NB4 (cell line): ENCODE results near the gene MLC1.

Source experiments
- CTCF ChIP-seq: IDR thresholded peaks from one replicate; pipeline ENCODE4 v1.5.1; 2012; ENCODE audit warnings: low read depth, low read length
- MAX ChIP-seq: IDR thresholded peaks from 2 replicates; pipeline ENCODE4 v1.6.1; 2011; ENCODE audit warnings: low read depth, low read length

- TF ChIP-seq CTCF (no peak), MAX (no peak)
These were observed 46.7 kb upstream of the MLC1 start for GRCh38 chr22:50131894-50132293.
